ENCODE measurements around the gene FAM163A.

FAM163A gene

DNA sequence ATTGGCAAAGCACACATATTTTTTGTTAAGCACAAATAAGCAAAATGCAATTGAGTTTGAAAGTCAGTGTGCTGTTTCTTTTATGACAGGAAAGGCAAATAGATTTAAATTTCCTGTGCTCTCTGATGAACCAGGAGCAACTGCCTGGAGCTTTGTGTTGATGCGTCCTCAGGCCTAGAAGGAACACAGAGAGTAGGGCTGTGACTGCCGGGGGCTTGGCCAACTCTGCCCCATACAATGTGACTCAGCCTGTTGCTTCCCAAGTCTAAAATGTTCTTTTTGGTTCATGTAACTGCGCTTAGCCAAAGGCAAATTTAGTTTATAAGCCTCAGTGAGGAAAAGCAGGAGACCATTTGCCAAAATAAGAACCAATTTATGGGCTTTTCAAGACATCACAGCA, 97.0 kb downstream of the FAM163A start:
- TF ChIP-seq SIN3A (IDR thresholded peaks at IDR 0.05; ENCODE audit: borderline replicate concordance, insufficient read depth, low read length) (no peak), TAF1 (IDR thresholded peaks at IDR 0.05; ENCODE audit: borderline replicate concordance, insufficient read depth, low read length) (no peak), POLR2AphosphoS5 (IDR thresholded peaks at IDR 0.05; ENCODE audit: low read depth, low read length) (no peak), FOXP2 (optimal IDR thresholded peaks at IDR 0.05; ENCODE audit: borderline replicate concordance, extremely low read depth, extremely low read length, insufficient read depth) (no peak)
- TF ChIP-seq, protein P1, sequence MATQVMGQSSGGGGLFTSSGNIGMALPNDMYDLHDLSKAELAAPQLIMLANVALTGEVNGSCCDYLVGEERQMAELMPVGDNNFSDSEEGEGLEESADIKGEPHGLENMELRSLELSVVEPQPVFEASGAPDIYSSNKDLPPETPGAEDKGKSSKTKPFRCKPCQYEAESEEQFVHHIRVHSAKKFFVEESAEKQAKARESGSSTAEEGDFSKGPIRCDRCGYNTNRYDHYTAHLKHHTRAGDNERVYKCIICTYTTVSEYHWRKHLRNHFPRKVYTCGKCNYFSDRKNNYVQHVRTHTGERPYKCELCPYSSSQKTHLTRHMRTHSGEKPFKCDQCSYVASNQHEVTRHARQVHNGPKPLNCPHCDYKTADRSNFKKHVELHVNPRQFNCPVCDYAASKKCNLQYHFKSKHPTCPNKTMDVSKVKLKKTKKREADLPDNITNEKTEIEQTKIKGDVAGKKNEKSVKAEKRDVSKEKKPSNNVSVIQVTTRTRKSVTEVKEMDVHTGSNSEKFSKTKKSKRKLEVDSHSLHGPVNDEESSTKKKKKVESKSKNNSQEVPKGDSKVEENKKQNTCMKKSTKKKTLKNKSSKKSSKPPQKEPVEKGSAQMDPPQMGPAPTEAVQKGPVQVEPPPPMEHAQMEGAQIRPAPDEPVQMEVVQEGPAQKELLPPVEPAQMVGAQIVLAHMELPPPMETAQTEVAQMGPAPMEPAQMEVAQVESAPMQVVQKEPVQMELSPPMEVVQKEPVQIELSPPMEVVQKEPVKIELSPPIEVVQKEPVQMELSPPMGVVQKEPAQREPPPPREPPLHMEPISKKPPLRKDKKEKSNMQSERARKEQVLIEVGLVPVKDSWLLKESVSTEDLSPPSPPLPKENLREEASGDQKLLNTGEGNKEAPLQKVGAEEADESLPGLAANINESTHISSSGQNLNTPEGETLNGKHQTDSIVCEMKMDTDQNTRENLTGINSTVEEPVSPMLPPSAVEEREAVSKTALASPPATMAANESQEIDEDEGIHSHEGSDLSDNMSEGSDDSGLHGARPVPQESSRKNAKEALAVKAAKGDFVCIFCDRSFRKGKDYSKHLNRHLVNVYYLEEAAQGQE (IDR thresholded peaks at IDR 0.05; ENCODE audit: insufficient read depth in 1 of 2, low read depth in 2 of 2, low read length in 2 of 2), result no peak

DNA sequence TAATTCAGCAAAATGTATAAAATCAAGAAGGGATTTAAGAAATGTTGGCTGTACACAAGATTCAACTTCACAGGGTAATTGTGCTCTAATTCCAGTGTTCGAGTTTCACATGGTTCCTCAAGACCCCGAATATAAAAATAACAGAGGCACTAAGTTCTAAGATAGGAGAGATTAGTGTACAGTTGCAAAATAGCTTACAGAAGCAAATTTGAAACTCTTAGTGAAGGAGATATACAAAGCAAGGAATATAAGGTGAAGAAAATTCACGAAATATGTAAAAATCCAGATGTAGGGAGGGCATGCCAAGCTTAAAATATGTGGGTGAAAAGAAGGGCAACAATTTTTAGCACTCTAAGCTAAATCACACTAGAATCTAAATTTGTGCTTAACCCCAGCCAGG, 105.1 kb downstream of the FAM163A start:
- TF ChIP-seq TAF1 (IDR thresholded peaks at IDR 0.05; ENCODE audit: borderline replicate concordance, insufficient read depth, low read length) (no peak), POLR2AphosphoS5 (IDR thresholded peaks at IDR 0.05; ENCODE audit: low read depth, low read length) (no peak), FOXP2 (optimal IDR thresholded peaks at IDR 0.05; ENCODE audit: borderline replicate concordance, extremely low read depth, extremely low read length, insufficient read depth) (no peak), SIN3A (IDR thresholded peaks at IDR 0.05; ENCODE audit: borderline replicate concordance, insufficient read depth, low read length) (no peak)
- TF ChIP-seq, protein P1 (IDR thresholded peaks at IDR 0.05; ENCODE audit: insufficient read depth in 1 of 2, low read depth in 2 of 2, low read length in 2 of 2), result no peak

DNA sequence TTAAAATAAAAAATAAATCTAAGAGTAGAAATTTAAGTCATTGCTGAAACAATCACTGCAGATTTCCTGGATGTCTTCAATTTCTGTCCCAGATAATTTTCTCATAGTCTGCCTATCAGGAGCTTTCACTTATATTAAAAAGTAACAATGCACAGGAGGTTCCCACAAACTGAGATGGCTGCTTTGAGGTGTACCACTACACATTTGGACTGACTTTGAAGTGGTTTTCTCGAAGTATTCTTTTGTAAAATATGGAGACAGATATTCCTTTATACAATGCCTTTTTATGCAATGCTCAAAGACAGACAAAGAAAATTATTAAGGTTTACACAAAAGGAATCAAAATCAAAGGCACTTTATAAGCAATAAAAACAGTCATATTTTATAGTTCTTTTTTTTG, 110.0 kb downstream of the FAM163A start:
- no peak for TF ChIP-seq FOXP2 (optimal IDR thresholded peaks at IDR 0.05; ENCODE audit: borderline replicate concordance, extremely low read depth, extremely low read length, insufficient read depth)
- TF ChIP-seq TAF1 (IDR thresholded peaks at IDR 0.05; ENCODE audit: borderline replicate concordance, insufficient read depth, low read length), result no peak
- TF ChIP-seq, protein P1 (IDR thresholded peaks at IDR 0.05; ENCODE audit: insufficient read depth in 1 of 2, low read depth in 2 of 2, low read length in 2 of 2), result no peak
- no peak for TF ChIP-seq SIN3A (IDR thresholded peaks at IDR 0.05; ENCODE audit: borderline replicate concordance, insufficient read depth, low read length)
- TF ChIP-seq POLR2AphosphoS5 (IDR thresholded peaks at IDR 0.05; ENCODE audit: low read depth, low read length), result no peak

DNA sequence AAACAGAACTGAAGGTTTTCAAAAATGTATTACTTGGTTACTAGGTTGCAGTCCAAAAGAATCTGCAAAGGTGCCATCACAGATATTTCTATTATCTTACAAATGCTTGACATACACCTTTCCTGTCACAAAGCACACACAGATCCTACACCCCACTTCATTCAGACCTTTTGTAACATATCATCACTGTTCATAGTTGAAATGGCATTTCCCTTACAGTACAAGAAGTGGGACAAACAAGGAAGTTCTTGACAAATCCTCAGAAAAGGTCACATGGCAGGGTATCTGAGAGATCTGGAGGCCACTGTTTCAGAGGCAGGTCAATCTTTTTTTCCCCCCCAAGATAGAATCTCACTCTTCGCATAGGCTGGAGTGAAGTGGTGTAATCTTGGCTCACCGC, 113.2 kb downstream of the FAM163A start:
- TF ChIP-seq POLR2AphosphoS5 (IDR thresholded peaks at IDR 0.05; ENCODE audit: low read depth, low read length) (no peak), TAF1 (IDR thresholded peaks at IDR 0.05; ENCODE audit: borderline replicate concordance, insufficient read depth, low read length) (no peak), FOXP2 (optimal IDR thresholded peaks at IDR 0.05; ENCODE audit: borderline replicate concordance, extremely low read depth, extremely low read length, insufficient read depth) (no peak), SIN3A (IDR thresholded peaks at IDR 0.05; ENCODE audit: borderline replicate concordance, insufficient read depth, low read length) (no peak)
- TF ChIP-seq, protein P1 (IDR thresholded peaks at IDR 0.05; ENCODE audit: insufficient read depth in 1 of 2, low read depth in 2 of 2, low read length in 2 of 2), result no peak

DNA sequence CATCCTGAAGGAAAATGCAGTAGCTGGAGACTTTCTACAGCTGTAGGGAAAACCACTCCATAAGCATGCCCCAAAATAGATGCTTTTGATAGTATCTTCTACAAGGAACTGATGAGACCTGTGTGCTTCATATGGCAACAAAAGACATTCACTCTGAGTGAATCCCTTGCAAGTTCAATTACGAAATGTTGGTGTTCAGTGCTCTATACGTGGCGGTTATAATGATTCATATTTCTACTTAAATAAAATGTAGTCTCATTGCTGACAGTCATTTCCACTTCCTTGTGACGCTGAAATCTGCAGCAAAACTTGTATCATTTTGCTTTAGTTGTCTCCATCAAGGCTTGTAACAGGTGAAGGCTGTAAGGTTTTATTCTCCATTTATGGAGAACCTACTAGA, 113.9 kb downstream of the FAM163A start:
- TF ChIP-seq, protein P1 (IDR thresholded peaks at IDR 0.05; ENCODE audit: insufficient read depth in 1 of 2, low read depth in 2 of 2, low read length in 2 of 2), result no peak
- TF ChIP-seq FOXP2 (optimal IDR thresholded peaks at IDR 0.05; ENCODE audit: borderline replicate concordance, extremely low read depth, extremely low read length, insufficient read depth), result no peak
- no peak for TF ChIP-seq SIN3A (IDR thresholded peaks at IDR 0.05; ENCODE audit: borderline replicate concordance, insufficient read depth, low read length)
- TF ChIP-seq POLR2AphosphoS5 (IDR thresholded peaks at IDR 0.05; ENCODE audit: low read depth, low read length), result no peak
- TF ChIP-seq TAF1 (IDR thresholded peaks at IDR 0.05; ENCODE audit: borderline replicate concordance, insufficient read depth, low read length), result no peak
